IgD-negative memory B cell (primary cell): Measurements from ENCODE around the gene KCNMB4. TPM values are rescaled to one million over a fixed set of nuclear protein-coding genes. Genes with fewer than 3 reads are reported as not detected.

ENCODE experiments used
- H3K27ac Mint-ChIP-seq, 3 donors: one replicate each; pipeline ENCODE4 v1.8.0; 2020 to 2022; ENCODE audit warnings: mild to moderate bottlenecking in 3 of 3, mixed read lengths in 3 of 3, moderate library complexity in 1 of 3
- H3K27me3 Mint-ChIP-seq: one replicate; pipeline ENCODE4 v1.8.0; 2021; ENCODE audit warnings: mixed read lengths
- H3K36me3 Mint-ChIP-seq: one replicate; pipeline ENCODE4 v1.8.0; 2020; ENCODE audit warnings: mild to moderate bottlenecking, mixed read lengths
- H3K4me1 Mint-ChIP-seq, 3 donors: one replicate each; pipeline ENCODE4 v1.8.0; 2020 to 2022; ENCODE audit warnings: mixed read lengths in 3 of 3, mild to moderate bottlenecking in 1 of 3
- H3K4me3 Mint-ChIP-seq, 4 donors: one replicate each; pipeline ENCODE4 v1.8.0; 2020 to 2022; ENCODE audit warnings: mild to moderate bottlenecking in 4 of 4, mixed read lengths in 4 of 4, moderate library complexity in 3 of 4
- H3K9me3 Mint-ChIP-seq, 3 donors: one replicate each; pipeline ENCODE4 v1.8.0; 2020 to 2021; ENCODE audit warnings: mixed read lengths in 3 of 3, mild to moderate bottlenecking in 1 of 3
- polyA plus RNA-seq: library from polyadenylated mRNA; unstranded; fragments of 300-500 nt; fragmentation: Illumina TruSeq; gene quantifications from one replicate; pipeline ENCODE4 v1.2.3, GENCODE V29; 2021

Gene KCNMB4, protein sequence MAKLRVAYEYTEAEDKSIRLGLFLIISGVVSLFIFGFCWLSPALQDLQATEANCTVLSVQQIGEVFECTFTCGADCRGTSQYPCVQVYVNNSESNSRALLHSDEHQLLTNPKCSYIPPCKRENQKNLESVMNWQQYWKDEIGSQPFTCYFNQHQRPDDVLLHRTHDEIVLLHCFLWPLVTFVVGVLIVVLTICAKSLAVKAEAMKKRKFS
- 0.19 TPM for polyA plus RNA-seq

GRCh38 chr12:70365648-70366518, at the start of gene KCNMB4:
TSS of gene KCNMB4 (plus strand) at chr12:70366290. CDS start at chr12:70366735, 445 bp downstream.
- no peaks in the 10 kb centered on the region for H3K36me3 Mint-ChIP-seq
- H3K27me3 Mint-ChIP-seq, result peaks cover 16% of the 10 kb centered on the region
- H3K4me1 Mint-ChIP-seq, result peaks cover 11 to 20% (median 19%) of the 10 kb centered on the region in 3 donors
- peak within 1 kb of the TSS; percentile 89 to 98 (median 94) for H3K4me3 Mint-ChIP-seq
- peak within 1 kb of the TSS in 2 of 3 donors; percentile 30 to 90 for H3K27ac Mint-ChIP-seq
- H3K9me3 Mint-ChIP-seq, result no peaks in the 10 kb centered on the region

DNA sequence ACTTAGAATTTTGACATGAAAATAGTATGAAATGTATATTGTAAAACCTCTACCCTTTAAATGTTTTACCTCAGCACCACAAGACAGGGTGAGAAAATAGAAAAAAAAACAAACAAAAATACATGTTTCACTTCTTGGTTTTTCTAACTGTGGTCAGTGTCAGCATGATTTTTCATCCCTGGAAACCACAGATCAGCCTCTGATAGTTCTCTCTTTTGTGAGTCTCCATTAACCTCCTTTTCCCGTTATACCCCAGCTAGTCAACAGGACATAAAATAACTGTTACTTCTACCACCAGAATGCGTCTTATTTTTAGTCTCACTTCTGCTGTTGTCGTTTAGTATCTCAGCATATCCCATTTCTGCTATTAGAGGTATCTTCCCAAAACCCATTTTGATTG, 48.3 kb upstream of the KCNMB4 start:
- peaks cover 21 to 48% (median 34%) of the 10 kb centered on the region in 3 donors for H3K4me1 Mint-ChIP-seq
- no peaks in the 10 kb centered on the region for H3K9me3 Mint-ChIP-seq
- H3K27me3 Mint-ChIP-seq, result no peaks in the 10 kb centered on the region
- peak overlapping the region in 1 of 3 donors; percentile 63 for H3K27ac Mint-ChIP-seq
- H3K36me3 Mint-ChIP-seq, result peaks cover 6% of the 10 kb centered on the region
- H3K4me3 Mint-ChIP-seq, result peak overlapping the region in 2 of 4 donors; percentile 71 to 78

GRCh38 chr12:70319605-70320004, 46.5 kb upstream of the KCNMB4 start:
- Mint-ChIP-seq H3K4me3 (no peak overlapping the region), H3K9me3 (no peaks in the 10 kb centered on the region), H3K27me3 (no peaks in the 10 kb centered on the region), H3K4me1 (peaks cover 20 to 36% (median 29%) of the 10 kb centered on the region in 3 donors), H3K36me3 (peaks cover 10% of the 10 kb centered on the region), H3K27ac (no peak overlapping the region)

DNA sequence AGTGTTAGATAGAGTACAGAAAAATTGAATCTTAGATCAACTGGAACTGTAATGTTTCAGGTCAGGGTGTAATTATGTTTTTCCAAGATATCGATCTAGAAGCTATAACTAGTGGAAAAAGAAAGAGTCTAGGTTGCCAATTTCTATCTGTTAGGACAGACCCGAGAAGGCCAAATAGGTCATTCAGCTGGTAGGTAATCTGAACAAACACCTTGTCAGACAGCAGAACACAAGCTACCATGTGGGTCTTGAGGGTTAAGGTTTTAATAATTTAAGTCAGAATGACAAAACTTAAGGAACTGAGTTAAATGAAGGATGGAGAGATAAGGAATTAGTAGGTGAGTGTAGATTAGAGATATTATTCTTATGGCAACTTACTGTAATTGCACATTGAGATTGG, 44.9 kb upstream of the KCNMB4 start:
- Mint-ChIP-seq H3K27me3 (no peaks in the 10 kb centered on the region), H3K4me3 (no peak overlapping the region), H3K9me3 (no peaks in the 10 kb centered on the region), H3K4me1 (peaks cover 20 to 29% (median 26%) of the 10 kb centered on the region in 3 donors), H3K27ac (no peak overlapping the region), H3K36me3 (peaks cover 11% of the 10 kb centered on the region)

DNA sequence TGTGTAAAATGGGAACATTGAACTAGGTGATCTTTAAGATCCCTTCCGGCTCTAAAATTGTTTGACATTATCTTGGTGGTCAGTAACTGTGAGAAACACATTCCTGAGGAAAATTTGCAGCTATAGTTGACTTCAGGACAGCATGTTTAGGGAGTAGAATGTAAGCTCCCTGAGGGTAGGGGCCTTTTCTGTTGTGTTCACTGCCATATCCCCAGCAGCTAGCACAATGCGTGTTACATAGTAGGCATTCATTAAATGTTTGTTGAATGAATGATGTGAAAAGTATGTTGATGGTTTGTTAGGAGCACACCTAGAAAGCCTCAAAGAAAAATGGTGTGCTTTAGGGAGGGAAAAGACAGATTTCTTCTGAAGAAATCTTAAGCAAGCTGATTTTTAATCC, 38.5 kb upstream of the KCNMB4 start:
- H3K9me3 Mint-ChIP-seq, result peaks cover 0 to 2% (median 0%) of the 10 kb centered on the region in 3 donors
- no peak overlapping the region for H3K4me3 Mint-ChIP-seq
- no peaks in the 10 kb centered on the region for H3K27me3 Mint-ChIP-seq
- peaks cover 11% of the 10 kb centered on the region for H3K36me3 Mint-ChIP-seq
- no peak overlapping the region for H3K27ac Mint-ChIP-seq
- peaks cover 6 to 8% (median 7%) of the 10 kb centered on the region in 3 donors for H3K4me1 Mint-ChIP-seq

DNA sequence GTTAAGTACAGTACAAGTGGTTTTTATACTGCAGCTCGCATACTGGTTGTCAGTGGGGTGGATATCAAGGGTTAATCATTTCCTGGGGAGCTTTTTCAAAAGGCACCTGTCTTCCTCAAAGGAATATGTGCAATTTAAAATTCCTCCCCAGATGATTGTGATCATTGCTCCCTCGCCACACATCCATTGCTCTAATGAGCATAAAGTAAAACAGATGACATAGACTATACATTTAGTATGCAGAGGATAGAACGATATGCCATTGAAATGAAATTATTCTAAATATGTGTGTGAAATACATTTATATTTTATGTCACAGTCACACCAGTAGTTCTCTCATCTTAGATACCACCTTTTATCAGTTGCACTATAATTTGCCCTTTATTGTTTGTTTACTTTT, 36.4 kb upstream of the KCNMB4 start:
- H3K27me3 Mint-ChIP-seq, result no peaks in the 10 kb centered on the region
- H3K4me1 Mint-ChIP-seq, result peaks cover 0 to 4% (median 4%) of the 10 kb centered on the region in 3 donors
- no peak overlapping the region for H3K4me3 Mint-ChIP-seq
- H3K27ac Mint-ChIP-seq, result no peak overlapping the region
- peaks cover 4% of the 10 kb centered on the region for H3K36me3 Mint-ChIP-seq
- H3K9me3 Mint-ChIP-seq, result peaks cover 0 to 2% (median 0%) of the 10 kb centered on the region in 3 donors

DNA sequence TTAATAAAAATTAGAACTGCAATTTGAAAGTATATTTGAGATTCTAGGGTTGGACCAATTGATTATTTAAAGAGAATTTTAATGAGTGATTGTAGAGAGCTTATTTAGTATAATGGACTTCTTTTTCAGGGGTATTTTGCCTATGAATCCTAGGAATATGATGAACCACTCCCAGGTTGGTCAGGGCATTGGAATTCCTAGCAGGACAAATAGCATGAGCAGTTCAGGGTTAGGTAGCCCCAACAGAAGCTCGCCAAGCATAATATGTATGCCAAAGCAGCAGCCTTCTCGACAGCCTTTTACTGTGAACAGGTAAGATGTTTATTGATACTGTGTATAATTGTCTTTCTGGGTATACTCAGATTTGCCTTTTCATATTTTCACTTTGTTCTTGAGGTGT, 35.9 kb upstream of the KCNMB4 start:
- no peak overlapping the region for H3K4me3 Mint-ChIP-seq
- peaks cover 4% of the 10 kb centered on the region for H3K36me3 Mint-ChIP-seq

DNA sequence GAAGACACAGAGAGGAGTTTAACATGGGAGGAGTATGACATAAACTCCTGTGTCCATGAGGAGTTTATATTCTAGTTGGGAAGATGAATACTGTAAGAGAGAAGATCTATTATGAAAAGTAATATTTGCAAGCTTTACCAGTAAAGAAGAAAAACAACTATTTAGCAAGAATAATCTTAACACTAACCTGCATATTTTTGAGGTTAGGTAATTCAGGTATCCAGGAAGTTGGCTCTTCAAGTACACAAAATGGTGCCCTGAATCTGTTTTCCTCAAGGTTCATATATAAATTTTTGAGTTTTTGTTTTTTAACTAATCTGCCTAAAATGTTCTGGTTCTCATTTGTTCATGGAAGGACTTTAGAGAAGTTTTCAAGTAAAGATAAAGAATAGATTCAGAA, 33.9 kb upstream of the KCNMB4 start:
- H3K36me3 Mint-ChIP-seq, result peaks cover 4% of the 10 kb centered on the region
- H3K27ac Mint-ChIP-seq, result peak overlapping the region in 1 of 3 donors; percentile 43
- no peaks in the 10 kb centered on the region for H3K9me3 Mint-ChIP-seq
- peaks cover 0 to 3% (median 1%) of the 10 kb centered on the region in 3 donors for H3K4me1 Mint-ChIP-seq
- no peak overlapping the region for H3K4me3 Mint-ChIP-seq
- no peaks in the 10 kb centered on the region for H3K27me3 Mint-ChIP-seq

More for the DNA sequence above, 35.9 kb upstream of the KCNMB4 start:
- no peaks in the 10 kb centered on the region for H3K27me3 Mint-ChIP-seq
- H3K4me1 Mint-ChIP-seq, result peaks cover 0 to 5% (median 2%) of the 10 kb centered on the region in 3 donors
- peaks cover 0 to 2% (median 0%) of the 10 kb centered on the region in 3 donors for H3K9me3 Mint-ChIP-seq
- no peak overlapping the region for H3K27ac Mint-ChIP-seq

- Mint-ChIP-seq H3K9me3 (no peaks in the 10 kb centered on the region), H3K27ac (no peak overlapping the region), H3K27me3 (no peaks in the 10 kb centered on the region), H3K36me3 (peaks cover 11% of the 10 kb centered on the region), H3K4me3 (no peak overlapping the region), H3K4me1 (peaks cover 0 to 2% (median 1%) of the 10 kb centered on the region in 3 donors)
These were observed 31.3 kb upstream of the KCNMB4 start for GRCh38 chr12:70334742-70335141.

DNA sequence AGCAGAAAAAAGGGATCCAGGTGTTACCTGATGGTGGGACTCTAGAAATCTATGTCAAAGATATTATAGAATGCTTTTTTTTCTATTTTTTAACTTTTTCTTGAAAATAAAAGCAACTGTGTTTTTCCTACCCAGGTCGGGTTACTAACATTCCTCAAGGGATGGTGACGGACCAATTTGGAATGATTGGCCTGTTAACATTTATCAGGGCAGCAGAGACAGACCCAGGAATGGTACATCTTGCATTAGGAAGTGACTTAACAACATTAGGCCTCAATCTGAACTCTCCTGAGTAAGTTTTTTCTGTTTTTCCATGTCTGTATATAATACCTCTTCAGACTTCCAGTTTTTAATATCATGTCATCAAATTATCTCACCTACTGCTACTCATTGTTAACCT, 27.6 kb upstream of the KCNMB4 start:
- no peaks in the 10 kb centered on the region for H3K27me3 Mint-ChIP-seq
- peaks cover 13% of the 10 kb centered on the region for H3K36me3 Mint-ChIP-seq
- no peaks in the 10 kb centered on the region for H3K9me3 Mint-ChIP-seq
- H3K4me3 Mint-ChIP-seq, result no peak overlapping the region
- H3K4me1 Mint-ChIP-seq, result peaks cover 0 to 2% (median 0%) of the 10 kb centered on the region in 3 donors
- H3K27ac Mint-ChIP-seq, result no peak overlapping the region

- H3K27me3 Mint-ChIP-seq, result no peaks in the 10 kb centered on the region
- H3K36me3 Mint-ChIP-seq, result peaks cover 4% of the 10 kb centered on the region
- H3K9me3 Mint-ChIP-seq, result no peaks in the 10 kb centered on the region
- H3K4me3 Mint-ChIP-seq, result no peak overlapping the region
- peaks cover 10 to 14% (median 13%) of the 10 kb centered on the region in 3 donors for H3K4me1 Mint-ChIP-seq
- H3K27ac Mint-ChIP-seq, result no peak overlapping the region
These were observed 15.0 kb upstream of the KCNMB4 start for GRCh38 chr12:70351076-70351475.

GRCh38 chr12:70353780-70354660, 12.1 kb upstream of the KCNMB4 start:
- peak overlapping the region; percentile 31 to 84 (median 65) for H3K27ac Mint-ChIP-seq
- peak overlapping the region in 3 of 4 donors; percentile 24 to 82 (median 32) for H3K4me3 Mint-ChIP-seq
- H3K27me3 Mint-ChIP-seq, result no peaks in the 10 kb centered on the region

GRCh38 chr12:70354787-70355186, 11.3 kb upstream of the KCNMB4 start:
- H3K9me3 Mint-ChIP-seq, result no peaks in the 10 kb centered on the region
- H3K27ac Mint-ChIP-seq, result no peak overlapping the region
- H3K27me3 Mint-ChIP-seq, result no peaks in the 10 kb centered on the region
- H3K36me3 Mint-ChIP-seq, result peaks cover 2% of the 10 kb centered on the region
- H3K4me1 Mint-ChIP-seq, result peaks cover 10 to 14% (median 13%) of the 10 kb centered on the region in 3 donors
- no peak overlapping the region for H3K4me3 Mint-ChIP-seq

More at GRCh38 chr12:70353780-70354660, 12.1 kb upstream of the KCNMB4 start:
- Mint-ChIP-seq H3K36me3 (peaks cover 2% of the 10 kb centered on the region), H3K9me3 (no peaks in the 10 kb centered on the region), H3K4me1 (peaks cover 10 to 14% (median 13%) of the 10 kb centered on the region in 3 donors)

DNA sequence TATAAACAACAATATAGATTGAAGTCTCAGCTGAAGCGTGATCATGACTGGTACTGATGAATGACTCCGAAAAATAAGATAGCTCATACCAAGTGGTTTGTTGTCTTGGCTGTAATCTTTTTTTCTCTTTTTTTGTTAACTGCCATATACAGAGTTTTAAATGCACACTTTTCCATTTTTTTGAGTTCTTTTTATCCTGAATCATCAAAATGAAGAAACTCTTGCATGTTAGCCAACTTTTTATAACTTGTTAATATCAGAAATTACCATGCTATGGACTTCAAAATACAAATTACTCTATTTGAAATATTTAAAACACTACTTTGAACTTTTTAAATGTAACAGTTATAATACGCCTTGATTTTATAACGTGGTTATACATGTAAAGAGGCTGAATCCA, 10.1 kb upstream of the KCNMB4 start:
- Mint-ChIP-seq H3K27ac (no peak overlapping the region), H3K27me3 (no peaks in the 10 kb centered on the region), H3K9me3 (no peaks in the 10 kb centered on the region), H3K36me3 (peaks cover 2% of the 10 kb centered on the region), H3K4me3 (no peak overlapping the region), H3K4me1 (peaks cover 10 to 14% (median 13%) of the 10 kb centered on the region in 3 donors)
